ENCODE measurements around the gene INPP4A.
"Not testable (repeated sequence)": the region's sequence is repeated elsewhere in the genome, so short reads cannot be mapped to it uniquely, and the experiment has no call there.

The INPP4A gene

GRCh38 chr2:98444436-98445176, at the start of gene INPP4A:
Gene INPP4A (plus strand): TSS chr2:98444858. CDS start chr2:98520049, 75,191 bp downstream.
- Mint-ChIP-seq H3K4me1 (peaks cover 44% of the 10 kb centered on the region), H3K9me3 (no peaks in the 10 kb centered on the region), H3K36me3 (no peaks in the 10 kb centered on the region)

GRCh38 chr2:98395977-98396376, 48.7 kb upstream of the INPP4A start:
- Mint-ChIP-seq H3K36me3 (no peaks in the 10 kb centered on the region), H3K27me3 (peaks cover 10% of the 10 kb centered on the region), H3K9me3 (no peaks in the 10 kb centered on the region), H3K4me1 (no peaks in the 10 kb centered on the region), H3K4me3 (no peak overlapping the region), H3K27ac (no peak overlapping the region)

More at GRCh38 chr2:98444436-98445176, at the start of gene INPP4A:
- H3K27me3 Mint-ChIP-seq: no peaks in the 10 kb centered on the region
- H3K4me3 Mint-ChIP-seq: peak within 1 kb of the TSS; percentile 94
- peak within 1 kb of the TSS; percentile 96 for H3K27ac Mint-ChIP-seq

GRCh38 chr2:98396745-98397355, 47.8 kb upstream of the INPP4A start:
- Mint-ChIP-seq H3K9me3 (no peaks in the 10 kb centered on the region), H3K27me3 (peaks cover 10% of the 10 kb centered on the region), H3K27ac (no peak overlapping the region), H3K4me3 (no peak overlapping the region), H3K36me3 (no peaks in the 10 kb centered on the region), H3K4me1 (no peaks in the 10 kb centered on the region)

GRCh38 chr2:98399140-98399539, 45.5 kb upstream of the INPP4A start:
- Mint-ChIP-seq H3K36me3 (no peaks in the 10 kb centered on the region), H3K27ac (no peak overlapping the region), H3K9me3 (no peaks in the 10 kb centered on the region), H3K4me1 (no peaks in the 10 kb centered on the region), H3K27me3 (peaks cover 10% of the 10 kb centered on the region), H3K4me3 (no peak overlapping the region)

GRCh38 chr2:98403878-98404277, 40.8 kb upstream of the INPP4A start:
- Mint-ChIP-seq H3K27ac (no peak overlapping the region), H3K4me1 (no peaks in the 10 kb centered on the region), H3K4me3 (no peak overlapping the region), H3K36me3 (no peaks in the 10 kb centered on the region), H3K27me3 (peaks cover 3% of the 10 kb centered on the region), H3K9me3 (no peaks in the 10 kb centered on the region)

GRCh38 chr2:98404556-98405250, 40.0 kb upstream of the INPP4A start:
- Mint-ChIP-seq H3K27me3 (peaks cover 3% of the 10 kb centered on the region), H3K4me3 (no peak overlapping the region), H3K36me3 (no peaks in the 10 kb centered on the region), H3K27ac (no peak overlapping the region), H3K9me3 (no peaks in the 10 kb centered on the region), H3K4me1 (no peaks in the 10 kb centered on the region)

GRCh38 chr2:98405301-98405700, 39.4 kb upstream of the INPP4A start:
- no peaks in the 10 kb centered on the region for H3K9me3 Mint-ChIP-seq
- no peak overlapping the region for H3K27ac Mint-ChIP-seq
- no peak overlapping the region for H3K4me3 Mint-ChIP-seq
- no peaks in the 10 kb centered on the region for H3K4me1 Mint-ChIP-seq
- peaks cover 2% of the 10 kb centered on the region for H3K27me3 Mint-ChIP-seq
- no peaks in the 10 kb centered on the region for H3K36me3 Mint-ChIP-seq

- Mint-ChIP-seq H3K4me3 (no peak overlapping the region), H3K9me3 (no peaks in the 10 kb centered on the region), H3K36me3 (no peaks in the 10 kb centered on the region), H3K27ac (no peak overlapping the region), H3K27me3 (no peaks in the 10 kb centered on the region), H3K4me1 (peaks cover 6% of the 10 kb centered on the region)
Observed at GRCh38 chr2:98408155-98408554, 36.5 kb upstream of the INPP4A start.

GRCh38 chr2:98412751-98413458, 31.8 kb upstream of the INPP4A start:
- Mint-ChIP-seq H3K27me3 (no peaks in the 10 kb centered on the region), H3K27ac (no peak overlapping the region), H3K36me3 (no peaks in the 10 kb centered on the region), H3K9me3 (peaks cover 4% of the 10 kb centered on the region), H3K4me1 (peaks cover 7% of the 10 kb centered on the region), H3K4me3 (no peak overlapping the region)

GRCh38 chr2:98414246-98414645, 30.4 kb upstream of the INPP4A start:
- not testable (repeated sequence) for H3K27ac Mint-ChIP-seq, H3K27me3 Mint-ChIP-seq, H3K4me3 Mint-ChIP-seq, H3K9me3 Mint-ChIP-seq, H3K4me1 Mint-ChIP-seq, H3K36me3 Mint-ChIP-seq

GRCh38 chr2:98415719-98416248, 28.9 kb upstream of the INPP4A start:
- H3K4me3 Mint-ChIP-seq, H3K9me3 Mint-ChIP-seq, H3K4me1 Mint-ChIP-seq, H3K36me3 Mint-ChIP-seq, H3K27me3 Mint-ChIP-seq, H3K27ac Mint-ChIP-seq: not testable (repeated sequence)

GRCh38 chr2:98416383-98417159, 28.1 kb upstream of the INPP4A start:
- H3K27ac Mint-ChIP-seq: no peak overlapping the region

GRCh38 chr2:98419544-98419943, 25.1 kb upstream of the INPP4A start:
- H3K27ac Mint-ChIP-seq: no peak overlapping the region
- H3K4me1 Mint-ChIP-seq: no peaks in the 10 kb centered on the region
- H3K36me3 Mint-ChIP-seq: peaks cover 9% of the 10 kb centered on the region
- no peak overlapping the region for H3K4me3 Mint-ChIP-seq
- H3K9me3 Mint-ChIP-seq: peaks cover 9% of the 10 kb centered on the region
- H3K27me3 Mint-ChIP-seq: no peaks in the 10 kb centered on the region

More at GRCh38 chr2:98416383-98417159, 28.1 kb upstream of the INPP4A start:
- H3K4me3 Mint-ChIP-seq: no peak overlapping the region
- H3K27me3 Mint-ChIP-seq: no peaks in the 10 kb centered on the region
- no peaks in the 10 kb centered on the region for H3K36me3 Mint-ChIP-seq
- H3K4me1 Mint-ChIP-seq: peaks cover 7% of the 10 kb centered on the region
- peaks cover 4% of the 10 kb centered on the region for H3K9me3 Mint-ChIP-seq

- Mint-ChIP-seq H3K27ac (no peak overlapping the region), H3K27me3 (no peaks in the 10 kb centered on the region), H3K4me3 (no peak overlapping the region), H3K4me1 (no peaks in the 10 kb centered on the region), H3K9me3 (peaks cover 8% of the 10 kb centered on the region), H3K36me3 (peaks cover 9% of the 10 kb centered on the region)
Observed at GRCh38 chr2:98419977-98420725, 24.5 kb upstream of the INPP4A start.
